Psoas muscle (tissue), 8 donors: ENCODE measurements around the gene OR4C15. TPM values are rescaled to one million over a fixed set of nuclear protein-coding genes. Genes with fewer than 3 reads are reported as not detected.

ENCODE experiments used
- ATAC-seq, 4 donors: fragments of 200-7000 bp; cut with Tn5 transposase; one replicate each; pipeline ENCODE4 v1.9.1; 2020; ENCODE audit warnings: moderate library complexity in 3 of 4, mild to moderate bottlenecking in 2 of 4
- DNase-seq, 2 donors: peaks; one replicate each; pipeline ENCODE4 v3.0.0-alpha.2; 2020
- H3K27ac ChIP-seq: fragments of 200-600 bp; one replicate; pipeline ENCODE4 v1.8.0; 2022
- H3K27me3 ChIP-seq, 3 donors: fragments of 200-600 bp in 1 of 3; one replicate each; pipeline versions ENCODE4 v1.6.1 to v1.8.0; 2013 to 2022; ENCODE audit warnings: low read length in 2 of 3, mild to moderate bottlenecking in 2 of 3, moderate library complexity in 1 of 3; ENCODE audit not compliant: insufficient read depth in 3 of 3
- H3K36me3 ChIP-seq, 2 donors: fragments of 200-600 bp in 1 of 2; one replicate each; pipeline versions ENCODE4 v1.6.1 to v1.8.0; 2013 to 2022; ENCODE audit warnings: low read depth in 1 of 2, mild to moderate bottlenecking in 1 of 2, moderate library complexity in 1 of 2; ENCODE audit not compliant: insufficient read depth in 1 of 2
- H3K4me1 ChIP-seq: fragments of 200-600 bp; one replicate; pipeline ENCODE4 v1.8.0; 2022
- H3K4me3 ChIP-seq: fragments of 200-600 bp; one replicate; pipeline ENCODE4 v1.8.0; 2022; ENCODE audit warnings: mild to moderate bottlenecking
- H3K9me3 ChIP-seq: fragments of 200-600 bp; one replicate; pipeline ENCODE4 v1.8.0; 2022
- WGBS, 3 donors: extraction: QIAGEN DNeasy Blood & Tissue Kit; methylation state at CpG; one replicate each; pipeline versions ENCODE4 v1.1.6 to v1.1.7; 2013; 5-methylcytosine and 5-hydroxymethylcytosine counted together
- intact Hi-C, 2 donors: fragments of 100-400 bp; cut with DNase I; formaldehyde crosslinking; loops; one replicate each; pipeline versions ENCODE4 v1.11.0 to v1.14.2; 2022
- long read RNA-seq, 2 donors: library from polyadenylated mRNA; unstranded; transcript quantifications; one replicate each; pipeline ENCODE4 v2.0.0, GENCODE V29; 2021
- polyA plus RNA-seq, 3 donors: library from polyadenylated mRNA; stranded (reverse); fragments of 200-250 nt; gene quantifications; one replicate each; pipeline ENCODE4 v1.2.3, GENCODE V29; 2013
- total RNA-seq, 4 donors: library from RNA; stranded (reverse); fragmentation: NEBNext Ultra II Directional in 2 of 4; extraction: Animal tissue kit (Norgen Biotek cat#: 25700) in 2 of 4; gene quantifications; one replicate each; pipeline versions ENCODE4 v1.2.1 to v1.2.4, GENCODE V29; 2021 to 2023
- TF ChIP-seq, protein P1 (sequence below): fragments of 200-600 bp; IDR thresholded peaks from one replicate; pipeline ENCODE4 v1.8.0; 2022; ENCODE audit warnings: antibody characterized with exemption
- donor health status: healthy with polysubstance abuse.
- donor health status: DM: no; HTN: no; CAD: no; lungs with moderate emphysema.
- donor health status: Bipolar disorder and iron deficiency.
- donor health status: healthy.
- donor health status: DM: yes; HTN: yes; CAD: no.
- donor health status: DM: no; HTN: no; CAD: no.
- donor health status: DM: no; HTN: no; CAD: no.
- donor health status: DM: yes; HTN: yes; CAD: no.

The OR4C15 gene
- not detected for total RNA-seq
- polyA plus RNA-seq, result not detected
- long read RNA-seq, donor 1, result 0 reads
- long read RNA-seq, donor 2, result 0 reads

DNA sequence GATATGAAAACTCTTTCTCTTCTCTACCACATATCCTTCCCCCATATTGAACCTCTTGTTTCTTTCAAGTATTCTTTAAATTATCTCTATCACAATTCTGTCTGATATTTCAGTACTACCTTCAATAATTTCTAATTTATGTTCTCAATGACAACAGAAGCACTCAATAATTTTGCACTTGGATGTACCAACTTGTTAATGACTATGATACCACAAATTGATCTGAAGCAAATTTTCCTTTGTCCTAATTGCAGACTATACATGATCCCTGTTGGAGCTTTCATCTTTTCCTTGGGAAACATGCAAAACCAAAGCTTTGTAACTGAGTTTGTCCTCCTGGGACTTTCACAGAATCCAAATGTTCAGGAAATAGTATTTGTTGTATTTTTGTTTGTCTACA, at the start of gene OR4C15:
OR4C15 (plus strand) TSS at position 301 of the 400 bp plus-strand sequence; CDS start at position 301, 0 bp downstream.
- Histone ChIP-seq H3K4me3 (no peak within 1 kb of the TSS), H3K4me1 (no peaks in the 10 kb centered on the region), H3K9me3 (no peaks in the 10 kb centered on the region), H3K36me3 (no peaks in the 10 kb centered on the region), H3K27ac (no peak within 1 kb of the TSS), H3K27me3 (no peaks in the 10 kb centered on the region)
- DNase-seq, result no peak
- intact Hi-C loops, result no loop called here
- TF ChIP-seq, protein P1, sequence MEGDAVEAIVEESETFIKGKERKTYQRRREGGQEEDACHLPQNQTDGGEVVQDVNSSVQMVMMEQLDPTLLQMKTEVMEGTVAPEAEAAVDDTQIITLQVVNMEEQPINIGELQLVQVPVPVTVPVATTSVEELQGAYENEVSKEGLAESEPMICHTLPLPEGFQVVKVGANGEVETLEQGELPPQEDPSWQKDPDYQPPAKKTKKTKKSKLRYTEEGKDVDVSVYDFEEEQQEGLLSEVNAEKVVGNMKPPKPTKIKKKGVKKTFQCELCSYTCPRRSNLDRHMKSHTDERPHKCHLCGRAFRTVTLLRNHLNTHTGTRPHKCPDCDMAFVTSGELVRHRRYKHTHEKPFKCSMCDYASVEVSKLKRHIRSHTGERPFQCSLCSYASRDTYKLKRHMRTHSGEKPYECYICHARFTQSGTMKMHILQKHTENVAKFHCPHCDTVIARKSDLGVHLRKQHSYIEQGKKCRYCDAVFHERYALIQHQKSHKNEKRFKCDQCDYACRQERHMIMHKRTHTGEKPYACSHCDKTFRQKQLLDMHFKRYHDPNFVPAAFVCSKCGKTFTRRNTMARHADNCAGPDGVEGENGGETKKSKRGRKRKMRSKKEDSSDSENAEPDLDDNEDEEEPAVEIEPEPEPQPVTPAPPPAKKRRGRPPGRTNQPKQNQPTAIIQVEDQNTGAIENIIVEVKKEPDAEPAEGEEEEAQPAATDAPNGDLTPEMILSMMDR, result no peak
- no peak for ATAC-seq

DNA sequence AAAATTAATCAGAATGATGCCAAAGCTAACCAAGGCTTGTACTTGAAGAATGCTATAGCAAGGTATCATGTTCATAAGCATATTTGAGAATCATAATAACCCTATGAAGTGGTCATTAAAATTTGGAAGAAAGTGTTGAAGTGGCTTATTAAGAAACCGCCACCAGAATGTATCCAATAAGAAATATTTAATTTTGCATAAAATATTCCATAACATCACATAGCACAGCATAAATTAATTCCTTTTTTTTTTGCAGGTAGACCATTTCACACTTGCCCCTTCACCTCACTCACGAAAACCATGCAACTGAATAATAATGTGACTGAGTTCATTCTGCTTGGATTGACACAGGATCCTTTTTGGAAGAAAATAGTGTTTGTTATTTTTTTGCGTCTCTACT, 17.6 kb downstream of the OR4C15 start, which contains the start of gene OR4C16:
OR4C16 (plus strand) TSS at position 301 of the 400 bp plus-strand sequence; CDS start at position 301, 0 bp downstream.
- no peak for DNase-seq
- Histone ChIP-seq H3K9me3 (peaks cover 3% of the 10 kb centered on the region), H3K27ac (no peak within 1 kb of the TSS), H3K4me1 (no peaks in the 10 kb centered on the region), H3K27me3 (no peaks in the 10 kb centered on the region), H3K4me3 (no peak within 1 kb of the TSS), H3K36me3 (no peaks in the 10 kb centered on the region)
- TF ChIP-seq, protein P1, result no peak
- ATAC-seq, result no peak
- 57 to 75% (median 57%) methylated on average over 3 of the region's 3 CpGs for WGBS, 3 donors
- intact Hi-C loops, result no loop called here

DNA sequence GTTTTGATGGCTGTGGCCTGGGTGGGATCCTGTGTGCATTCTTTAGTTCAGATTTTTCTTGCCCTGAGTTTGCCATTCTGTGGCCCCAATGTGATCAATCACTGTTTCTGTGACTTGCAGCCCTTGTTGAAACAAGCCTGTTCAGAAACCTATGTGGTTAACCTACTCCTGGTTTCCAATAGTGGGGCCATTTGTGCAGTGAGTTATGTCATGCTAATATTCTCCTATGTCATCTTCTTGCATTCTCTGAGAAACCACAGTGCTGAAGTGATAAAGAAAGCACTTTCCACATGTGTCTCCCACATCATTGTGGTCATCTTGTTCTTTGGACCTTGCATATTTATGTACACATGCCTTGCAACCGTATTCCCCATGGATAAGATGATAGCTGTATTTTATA, 18.3 kb downstream of the OR4C15 start:
- intact Hi-C loops, result no loop called here
- Histone ChIP-seq H3K27ac (no peak overlapping the region), H3K4me1 (no peaks in the 10 kb centered on the region), H3K9me3 (peaks cover 3% of the 10 kb centered on the region), H3K27me3 (no peaks in the 10 kb centered on the region), H3K36me3 (no peaks in the 10 kb centered on the region), H3K4me3 (no peak overlapping the region)
- DNase-seq (no peak), ATAC-seq (no peak)
- TF ChIP-seq, protein P1, result no peak
- 23 to 39% (median 24%) methylated on average over 1 of the region's 1 CpG for WGBS, 3 donors

Other genes with a start within 250 kb of the OR4C15 start
- not detected for gene OR4A16, start 211.3 kb upstream of the OR4C15 start, total RNA-seq
- not detected for gene OR4A16, start 211.3 kb upstream of the OR4C15 start, polyA plus RNA-seq
- not detected for gene OR4A15, start 186.5 kb upstream of the OR4C15 start, total RNA-seq
- gene OR4A15, start 186.5 kb upstream of the OR4C15 start, polyA plus RNA-seq, result not detected
- not detected for gene OR4C16, start 17.7 kb downstream of the OR4C15 start, total RNA-seq
- gene OR4C16, start 17.7 kb downstream of the OR4C15 start, polyA plus RNA-seq, result not detected
- gene OR4C11, start 53.2 kb downstream of the OR4C15 start, total RNA-seq, result not detected
- not detected for gene OR4C11, start 53.2 kb downstream of the OR4C15 start, polyA plus RNA-seq
- not detected for gene OR4P4, start 80.6 kb downstream of the OR4C15 start, total RNA-seq
- not detected for gene OR4P4, start 80.6 kb downstream of the OR4C15 start, polyA plus RNA-seq
- gene OR4S2, start 93.9 kb downstream of the OR4C15 start, total RNA-seq, result not detected
- not detected for gene OR4S2, start 93.9 kb downstream of the OR4C15 start, polyA plus RNA-seq
- gene OR4C6, start 107.7 kb downstream of the OR4C15 start, total RNA-seq, result not detected
- not detected for gene OR4C6, start 107.7 kb downstream of the OR4C15 start, polyA plus RNA-seq
- not detected for gene OR5D13, start 219.0 kb downstream of the OR4C15 start, total RNA-seq
- not detected for gene OR5D13, start 219.0 kb downstream of the OR4C15 start, polyA plus RNA-seq
- gene OR5D14, start 241.1 kb downstream of the OR4C15 start, total RNA-seq, result not detected
- gene OR5D14, start 241.1 kb downstream of the OR4C15 start, polyA plus RNA-seq, result not detected